Thymus (tissue), 11 donors: ENCODE results near the gene BRD2. TPM values are rescaled to one million over a fixed set of nuclear protein-coding genes. Genes with fewer than 3 reads are reported as not detected.

Experiments used
- DNase-seq, 9 donors: peaks; one replicate each; pipeline ENCODE4 v3.0.0-alpha.2; 2013; ENCODE audit warnings: low spot score in 9 of 9, low read depth in 6 of 9, missing footprints in 1 of 9
- H3K27ac ChIP-seq, 2 donors: one replicate each; pipeline ENCODE4 v1.5.1; 2013; ENCODE audit warnings: control low read depth in 1 of 2, low read depth in 1 of 2, low read length in 1 of 2, mild to moderate bottlenecking in 1 of 2, moderate library complexity in 1 of 2
- H3K27me3 ChIP-seq, 2 donors: one replicate each; pipeline ENCODE4 v1.5.1; 2013; ENCODE audit warnings: low read length in 1 of 2; ENCODE audit not compliant: control insufficient read depth in 2 of 2, insufficient read depth in 1 of 2
- H3K36me3 ChIP-seq, 2 donors: one replicate each; pipeline ENCODE4 v1.5.1; 2013; ENCODE audit warnings: low read length in 1 of 2, mild to moderate bottlenecking in 1 of 2, moderate library complexity in 1 of 2; ENCODE audit not compliant: control insufficient read depth in 2 of 2, insufficient read depth in 2 of 2
- H3K4me1 ChIP-seq, 2 donors: one replicate each; pipeline ENCODE4 v1.5.1; 2013; ENCODE audit warnings: low read length in 2 of 2; ENCODE audit not compliant: control insufficient read depth in 2 of 2, insufficient read depth in 2 of 2
- H3K4me3 ChIP-seq, 2 donors: one replicate each; pipeline ENCODE4 v1.5.1; 2013; ENCODE audit warnings: low read length in 2 of 2, control low read depth in 1 of 2, mild to moderate bottlenecking in 1 of 2
- H3K9me3 ChIP-seq, 2 donors: one replicate each; pipeline ENCODE4 v1.5.1; 2013; ENCODE audit warnings: low read length in 1 of 2, mild to moderate bottlenecking in 1 of 2; ENCODE audit not compliant: control insufficient read depth in 2 of 2, insufficient read depth in 1 of 2
- WGBS: extraction: QIAGEN DNeasy Blood & Tissue Kit; methylation state at CpG from one replicate; pipeline ENCODE4 v1.1.7; 2013; 5-methylcytosine and 5-hydroxymethylcytosine counted together
- polyA plus RNA-seq: library from polyadenylated mRNA; stranded (reverse); fragments of 200-250 nt; gene quantifications from one replicate; pipeline ENCODE4 v1.2.3, GENCODE V29; 2013
- total RNA-seq: library from RNA; stranded (reverse); fragments of 120-200 nt; gene quantifications from one replicate; pipeline ENCODE4 v1.2.4, GENCODE V29; 2013
- donor health status: healthy.

Gene BRD2
- total and polyA plus RNA-seq, 2 donors = 113 to 119 TPM

DNA sequence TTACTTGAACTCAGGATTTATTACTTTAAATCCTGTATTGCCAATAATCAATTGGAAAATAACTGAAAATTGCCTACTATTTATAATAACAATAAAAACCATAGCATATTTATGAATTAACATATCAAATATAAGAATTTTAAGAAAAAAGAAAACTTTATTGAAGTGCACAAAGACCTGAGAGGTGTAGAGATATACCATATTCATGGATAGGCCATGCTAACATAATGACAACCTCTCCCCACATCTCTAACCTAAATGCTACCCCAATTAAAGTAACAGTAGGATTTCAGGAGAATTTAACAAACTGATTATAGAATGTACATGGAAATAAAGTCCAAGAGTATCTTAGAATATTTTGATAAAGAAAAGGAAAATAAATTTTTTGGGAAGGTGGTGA is 22.4 kb upstream of the BRD2 start:
- Histone ChIP-seq H3K4me3 (no peak overlapping the region), H3K9me3 (no peaks in the 10 kb centered on the region), H3K4me1 (peaks cover 16 to 51% of the 10 kb centered on the region in 2 donors), H3K27ac (no peak overlapping the region), H3K36me3 (no peaks in the 10 kb centered on the region), H3K27me3 (no peaks in the 10 kb centered on the region)
- no peak for DNase-seq

DNA sequence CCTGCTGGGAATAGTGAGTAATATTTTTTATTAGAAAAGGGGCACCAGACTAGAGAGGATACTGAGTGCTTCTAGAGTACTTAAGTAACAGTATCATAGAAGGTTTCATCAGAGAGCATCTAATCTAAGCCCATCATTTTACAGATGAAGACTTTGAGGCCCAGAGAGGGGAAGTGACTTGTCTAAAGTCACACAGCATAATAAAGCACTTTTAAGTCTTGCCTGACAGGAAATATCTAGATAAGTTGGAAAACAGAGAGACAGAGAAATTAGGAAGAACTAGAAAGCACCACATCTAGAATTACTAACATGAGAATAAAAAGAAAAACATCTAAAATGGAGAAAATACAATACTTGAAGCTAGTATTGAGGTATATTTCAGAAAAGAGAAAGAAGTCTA is 21.5 kb upstream of the BRD2 start:
- no peak for DNase-seq
- Histone ChIP-seq H3K36me3 (no peaks in the 10 kb centered on the region), H3K27me3 (no peaks in the 10 kb centered on the region), H3K4me3 (no peak overlapping the region), H3K4me1 (peaks cover 9 to 43% of the 10 kb centered on the region in 2 donors), H3K27ac (no peak overlapping the region), H3K9me3 (no peaks in the 10 kb centered on the region)

DNA sequence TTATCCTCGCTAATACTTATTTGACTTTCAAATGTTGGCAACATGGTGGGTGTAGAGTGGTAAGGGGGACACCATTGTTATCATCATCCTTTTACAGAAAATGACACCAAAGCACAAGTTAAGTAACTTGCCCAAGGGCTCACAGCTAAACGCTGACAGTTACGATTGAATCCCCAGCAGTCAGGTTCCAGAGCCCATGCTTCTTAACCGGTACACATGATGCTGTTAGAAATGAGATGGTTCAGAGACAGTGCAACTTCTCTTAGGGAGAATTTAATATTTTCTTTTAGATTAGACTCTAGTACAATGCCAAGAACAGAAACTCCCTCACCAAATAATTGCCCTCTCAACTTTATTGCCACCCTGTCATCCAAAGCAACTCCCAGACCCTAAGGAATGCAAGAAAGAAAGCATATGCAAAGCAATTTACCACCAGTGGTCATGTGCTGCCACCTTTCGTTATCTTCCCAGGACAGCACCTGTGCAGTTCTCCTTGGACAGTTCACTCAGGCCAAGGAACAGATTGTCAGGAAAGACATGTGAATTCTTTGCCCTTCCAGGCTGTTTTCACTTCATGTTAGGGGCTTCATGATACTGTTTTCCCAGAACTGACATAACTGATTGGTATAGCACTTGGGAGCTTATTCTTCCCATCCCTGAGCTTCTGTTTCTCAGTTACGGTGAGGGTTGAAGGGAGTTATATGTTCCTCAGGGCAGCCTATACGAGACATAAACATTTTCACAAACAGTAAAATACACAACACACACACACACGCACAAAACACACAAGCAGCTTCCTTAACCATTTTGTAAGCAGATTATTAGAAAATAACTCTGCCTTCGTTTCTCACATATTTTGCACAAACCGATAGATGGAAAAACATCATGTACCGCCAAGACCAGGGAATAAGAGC is 20.6 kb upstream of the BRD2 start:
- Histone ChIP-seq H3K4me3 (no peak overlapping the region), H3K9me3 (no peaks in the 10 kb centered on the region), H3K27ac (no peak overlapping the region), H3K27me3 (no peaks in the 10 kb centered on the region), H3K4me1 (peaks cover 9 to 40% of the 10 kb centered on the region in 2 donors), H3K36me3 (no peaks in the 10 kb centered on the region)
- WGBS = 89% methylated on average over 11 of the region's 11 CpGs
- peak in 3 of 9 donors; percentile 27 to 64 (median 53) for DNase-seq

DNA sequence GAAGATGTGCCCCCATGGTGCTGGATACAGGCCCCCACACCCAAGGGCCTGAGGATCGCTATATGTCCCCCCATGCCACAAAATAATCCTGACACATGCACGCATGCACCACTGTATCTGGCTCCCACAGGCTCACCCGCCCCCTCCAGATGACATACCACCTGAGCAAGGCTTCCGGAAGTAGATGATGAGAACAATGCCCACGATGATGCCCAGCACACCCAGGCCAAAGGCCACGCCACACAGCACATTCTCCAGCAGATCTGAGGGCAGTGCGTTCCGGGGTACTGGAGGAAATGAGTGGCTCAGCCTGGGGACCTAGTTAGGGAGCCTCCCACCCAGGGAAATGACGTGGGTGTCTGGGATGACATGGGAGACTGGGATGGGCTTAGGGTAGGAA is 19.3 kb upstream of the BRD2 start:
- peaks cover 5 to 33% of the 10 kb centered on the region in 2 donors for H3K4me1 ChIP-seq
- no peaks in the 10 kb centered on the region for H3K9me3 ChIP-seq
- no peak overlapping the region for H3K4me3 ChIP-seq
- no peak overlapping the region for H3K27ac ChIP-seq
- H3K36me3 ChIP-seq = no peaks in the 10 kb centered on the region
- H3K27me3 ChIP-seq = no peaks in the 10 kb centered on the region
- no peak for DNase-seq
- 97% methylated on average over 9 of the region's 9 CpGs for WGBS

DNA sequence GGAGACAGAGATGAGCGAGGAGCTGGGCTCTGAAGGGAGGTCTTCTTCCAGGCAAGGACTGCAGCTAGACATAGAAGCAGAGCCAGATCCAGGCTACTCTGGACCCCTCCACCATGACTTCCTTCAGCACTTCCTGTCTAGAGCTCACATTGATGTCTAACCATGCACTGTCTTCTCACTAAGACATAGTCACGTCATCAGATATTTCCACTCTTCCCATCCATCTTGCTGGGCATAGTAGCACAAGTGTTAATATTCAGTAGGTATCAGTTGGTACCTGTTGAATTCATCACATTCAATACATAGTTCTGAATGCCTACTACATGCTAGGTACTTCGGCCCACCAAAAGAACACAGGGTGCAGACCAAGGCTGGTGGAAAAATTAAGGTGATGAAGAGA is 18.4 kb upstream of the BRD2 start:
- Histone ChIP-seq H3K4me1 (peaks cover 2 to 27% of the 10 kb centered on the region in 2 donors), H3K4me3 (no peak overlapping the region), H3K9me3 (no peaks in the 10 kb centered on the region), H3K27ac (no peak overlapping the region), H3K36me3 (no peaks in the 10 kb centered on the region), H3K27me3 (no peaks in the 10 kb centered on the region)
- no peak for DNase-seq
- 93% methylated on average over 3 of the region's 3 CpGs for whole genome bisulfite sequencing

DNA sequence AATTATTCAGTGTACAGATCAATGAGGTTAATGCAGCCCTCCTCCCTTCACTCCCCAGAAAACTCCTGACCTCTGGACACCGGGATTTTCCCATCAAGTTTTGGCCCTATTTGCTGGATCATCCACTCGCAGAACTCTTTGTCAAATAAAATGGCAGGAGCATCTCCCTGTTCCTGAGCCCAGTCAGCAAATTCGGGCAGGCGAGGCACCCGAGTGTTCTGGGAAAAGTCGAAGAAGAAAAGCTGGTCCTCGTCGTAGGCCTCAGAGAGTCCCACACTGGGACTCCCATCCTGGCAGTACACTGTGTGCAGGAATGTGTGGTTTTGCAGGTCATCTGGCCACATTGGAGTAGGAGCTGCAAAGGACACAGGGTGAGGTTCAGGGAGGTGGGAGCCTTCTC is 17.9 kb upstream of the BRD2 start:
- no peaks in the 10 kb centered on the region for H3K9me3 ChIP-seq
- peaks cover 6 to 27% of the 10 kb centered on the region in 2 donors for H3K4me1 ChIP-seq
- WGBS = 97% methylated on average over 8 of the region's 8 CpGs
- H3K36me3 ChIP-seq = no peaks in the 10 kb centered on the region
- DNase-seq = no peak
- H3K27me3 ChIP-seq = no peaks in the 10 kb centered on the region
- no peak overlapping the region for H3K4me3 ChIP-seq
- no peak overlapping the region for H3K27ac ChIP-seq

DNA sequence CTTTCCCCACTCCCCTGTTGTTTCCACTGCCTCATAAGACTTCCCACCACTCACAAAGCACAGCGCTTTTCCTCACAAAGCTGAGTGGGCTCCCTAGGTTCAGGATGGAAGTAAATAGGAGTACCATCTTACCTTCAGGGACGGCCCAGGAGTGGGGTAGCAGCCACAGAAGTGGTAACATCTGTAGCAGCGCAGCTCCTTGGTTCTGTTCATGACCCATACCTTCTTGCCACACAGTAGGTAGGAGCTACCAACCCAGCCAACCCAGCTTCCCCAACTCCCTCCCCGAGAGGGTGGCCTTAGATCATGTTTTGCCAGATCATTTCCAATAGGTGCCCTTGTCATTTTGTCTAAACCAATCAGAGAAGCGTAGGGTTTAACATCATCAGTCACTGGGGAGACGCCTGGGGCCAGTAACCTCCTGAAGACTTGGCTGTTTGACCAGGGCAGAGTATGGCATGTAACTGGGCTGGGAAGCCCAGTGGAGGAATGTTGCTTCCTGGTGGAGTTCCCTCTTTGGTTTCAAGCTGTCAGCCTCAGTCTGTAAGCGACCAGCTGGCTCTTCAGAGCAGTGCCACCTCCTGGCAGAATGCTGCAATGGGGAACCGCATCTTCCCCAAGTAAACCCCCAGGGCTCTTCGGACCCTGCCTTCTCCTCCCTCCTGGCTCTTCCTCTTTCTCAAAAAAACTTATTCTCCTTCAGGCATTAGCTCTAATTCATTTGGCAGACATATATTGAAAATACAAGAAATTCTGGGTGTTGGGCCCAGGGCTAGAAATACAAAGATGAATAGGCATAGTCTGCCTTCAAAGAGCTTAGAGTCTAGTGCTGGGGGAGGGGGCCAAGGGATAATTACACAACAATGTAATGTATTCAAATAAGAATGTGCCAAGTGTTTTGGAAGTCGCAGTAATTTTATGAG is 15.3 kb upstream of the BRD2 start, which contains the start of gene HLA-DMA:
Gene HLA-DMA (minus strand): TSS at position 281 of the 923 bp plus-strand sequence. CDS start 61 bp downstream, at position 220.
- Histone ChIP-seq H3K27me3 (no peaks in the 10 kb centered on the region), H3K4me1 (peaks cover 6 to 31% of the 10 kb centered on the region in 2 donors), H3K9me3 (no peaks in the 10 kb centered on the region), H3K4me3 (peak within 1 kb of the TSS; percentile 0 to 33), H3K36me3 (no peaks in the 10 kb centered on the region), H3K27ac (peak within 1 kb of the TSS; percentile 3 to 68)
- WGBS = 14% methylated on average over 10 of the region's 10 CpGs
- DNase-seq = peak in 6 of 9 donors; percentile 65 to 90 (median 80)

DNA sequence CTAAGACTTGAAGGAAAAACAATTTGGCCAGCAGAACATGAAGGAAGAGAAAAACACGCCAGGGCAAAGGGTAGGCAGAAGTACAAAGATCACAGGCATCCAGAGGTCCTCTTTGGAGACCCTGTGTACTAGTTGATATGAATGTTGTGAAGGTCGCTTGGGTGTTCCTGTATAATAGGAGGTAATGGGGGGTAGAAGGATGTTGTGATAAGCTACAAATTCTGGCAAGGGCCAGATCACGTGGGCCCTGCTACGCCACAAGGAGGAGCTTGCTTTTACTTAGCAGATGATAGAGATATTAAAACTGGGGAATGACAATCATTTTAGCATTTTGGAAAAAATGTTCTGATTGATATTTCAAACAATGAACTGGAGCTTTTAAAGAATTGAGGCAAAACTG is 14.6 kb upstream of the BRD2 start:
- peaks cover 6 to 31% of the 10 kb centered on the region in 2 donors for H3K4me1 ChIP-seq

DNA sequence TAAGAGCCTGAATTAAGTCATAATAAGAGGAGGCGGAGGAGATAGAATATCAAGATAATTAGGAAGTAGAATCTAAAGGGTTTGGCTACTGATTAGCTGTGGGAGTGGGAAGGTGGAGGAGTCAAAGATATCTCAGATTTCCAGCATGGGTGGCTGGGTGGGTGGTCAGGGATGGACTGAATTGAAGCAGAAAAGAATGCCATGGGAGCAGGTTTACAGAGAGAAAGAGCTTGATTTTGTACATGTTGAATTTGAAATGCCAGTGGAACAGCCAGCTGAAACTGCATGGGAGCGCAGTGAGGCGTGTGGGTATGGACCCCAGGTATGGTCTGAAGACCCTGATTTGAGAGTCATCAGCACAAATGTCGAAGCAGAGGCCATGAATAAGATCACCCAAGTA is 14.1 kb upstream of the BRD2 start:
- Histone ChIP-seq H3K4me3 (no peak overlapping the region), H3K4me1 (peaks cover 6 to 28% of the 10 kb centered on the region in 2 donors), H3K27me3 (no peaks in the 10 kb centered on the region), H3K27ac (peak overlapping the region in 1 of 2 donors; percentile 25), H3K36me3 (no peaks in the 10 kb centered on the region), H3K9me3 (no peaks in the 10 kb centered on the region)
- 95% methylated on average over 4 of the region's 4 CpGs for WGBS
- no peak for DNase-seq

More for the DNA sequence above, 14.6 kb upstream of the BRD2 start:
- Histone ChIP-seq H3K9me3 (no peaks in the 10 kb centered on the region), H3K4me3 (no peak overlapping the region), H3K27me3 (no peaks in the 10 kb centered on the region), H3K36me3 (no peaks in the 10 kb centered on the region), H3K27ac (no peak overlapping the region)
- no peak for DNase-seq
- WGBS = 90% methylated on average over 4 of the region's 4 CpGs
